ENCODE data around the gene IL11. TPM values are rescaled to one million over a fixed set of nuclear protein-coding genes. Genes with fewer than 3 reads are reported as not detected.

IL11 gene
- total RNA-seq, 1 donor: 0.27 TPM

DNA sequence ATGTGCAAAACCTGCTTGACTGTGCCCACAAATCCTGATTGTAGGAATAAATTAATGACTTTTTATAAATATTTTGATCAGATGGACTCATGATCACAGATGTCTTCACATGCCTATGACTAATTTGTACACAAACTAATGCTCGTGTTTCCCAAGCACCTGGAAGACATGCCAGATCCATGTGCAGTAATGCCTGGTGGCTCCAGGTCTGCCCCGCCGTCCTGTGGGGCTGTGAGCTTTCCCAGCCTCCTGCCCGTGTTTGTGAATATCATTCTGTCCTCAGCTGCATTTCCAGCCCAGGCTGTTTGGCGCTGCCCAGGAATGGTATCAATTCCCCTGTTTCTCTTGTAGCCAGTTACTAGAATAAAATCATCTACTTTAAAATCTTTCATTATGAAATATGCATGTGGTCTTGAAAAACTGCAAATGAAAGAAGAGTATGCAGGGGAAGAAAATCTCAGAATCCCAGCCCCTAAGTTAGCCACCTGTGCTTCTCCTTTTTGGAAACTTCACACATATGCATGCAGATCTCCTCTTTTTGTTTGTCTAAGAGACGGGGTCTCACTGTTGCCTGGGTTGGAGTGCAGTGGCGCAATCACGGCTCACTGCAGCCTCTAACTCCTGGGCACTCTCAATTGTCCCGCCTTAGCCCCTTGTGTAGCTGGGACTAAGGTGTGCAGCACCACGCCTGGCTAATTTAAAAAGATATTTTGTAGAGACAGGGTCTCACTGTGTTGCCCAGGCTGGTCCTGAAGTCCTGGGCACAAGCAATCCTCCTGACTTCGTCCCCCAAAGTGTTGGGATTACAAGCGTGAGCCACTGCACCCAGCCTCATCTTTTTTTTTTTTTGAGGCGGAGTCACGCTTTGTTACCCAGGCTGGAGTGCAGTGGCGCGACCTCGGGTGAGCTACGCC lies 21.7 kb upstream of the IL11 start:
- DNase-seq (ENCODE audit: low read depth in 2 of 3, low spot score in 2 of 3): no peak

DNA sequence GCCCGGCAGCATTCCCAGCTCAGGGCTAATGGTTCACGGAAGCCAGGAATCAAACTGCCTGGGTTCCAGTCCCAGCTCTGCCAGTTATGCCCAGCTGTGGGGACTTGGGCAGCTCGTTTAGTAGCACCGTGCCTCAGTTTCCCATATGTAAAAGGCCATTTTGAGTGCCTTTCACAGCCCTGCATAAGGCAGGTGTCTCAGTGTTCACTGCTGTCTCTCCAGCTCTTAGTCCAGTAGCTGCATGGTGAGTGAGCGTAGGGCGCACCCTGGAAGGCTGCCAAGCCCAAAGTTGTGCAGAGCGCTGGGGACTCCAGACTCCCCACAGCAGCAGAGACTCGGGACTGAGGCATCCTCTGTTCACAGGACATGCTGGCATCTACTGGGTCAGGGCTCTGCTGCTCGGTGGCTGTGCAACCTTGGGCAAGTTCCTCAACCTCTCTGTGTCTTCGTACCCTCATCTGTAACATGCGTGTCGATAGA lies 21.0 kb upstream of the IL11 start:
- no peak for DNase-seq (ENCODE audit: low read depth in 2 of 3, low spot score in 2 of 3)

DNA sequence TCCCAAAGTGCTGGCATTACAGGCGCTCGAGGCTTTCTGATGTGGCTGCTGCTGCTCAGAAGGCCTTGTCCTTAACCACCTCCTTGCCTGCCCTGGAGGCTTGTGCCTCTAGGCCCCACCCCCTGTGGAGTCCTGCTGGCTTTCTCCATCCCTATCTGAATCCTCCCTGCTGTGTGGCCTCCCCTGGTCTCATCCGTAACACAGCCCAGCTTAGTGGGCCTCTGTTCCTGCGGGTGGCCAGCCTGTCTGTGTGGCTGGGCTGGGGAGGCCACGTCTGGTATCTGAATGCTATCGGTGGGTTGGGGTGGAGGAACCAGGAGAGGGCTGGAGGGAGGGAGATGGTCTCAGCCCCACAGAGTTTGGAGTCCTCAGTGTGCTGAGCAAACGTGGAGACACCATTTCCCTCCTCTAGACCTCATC lies 20.2 kb upstream of the IL11 start:
- no peak for DNase-seq (ENCODE audit: low read depth in 2 of 3, low spot score in 2 of 3)

DNA sequence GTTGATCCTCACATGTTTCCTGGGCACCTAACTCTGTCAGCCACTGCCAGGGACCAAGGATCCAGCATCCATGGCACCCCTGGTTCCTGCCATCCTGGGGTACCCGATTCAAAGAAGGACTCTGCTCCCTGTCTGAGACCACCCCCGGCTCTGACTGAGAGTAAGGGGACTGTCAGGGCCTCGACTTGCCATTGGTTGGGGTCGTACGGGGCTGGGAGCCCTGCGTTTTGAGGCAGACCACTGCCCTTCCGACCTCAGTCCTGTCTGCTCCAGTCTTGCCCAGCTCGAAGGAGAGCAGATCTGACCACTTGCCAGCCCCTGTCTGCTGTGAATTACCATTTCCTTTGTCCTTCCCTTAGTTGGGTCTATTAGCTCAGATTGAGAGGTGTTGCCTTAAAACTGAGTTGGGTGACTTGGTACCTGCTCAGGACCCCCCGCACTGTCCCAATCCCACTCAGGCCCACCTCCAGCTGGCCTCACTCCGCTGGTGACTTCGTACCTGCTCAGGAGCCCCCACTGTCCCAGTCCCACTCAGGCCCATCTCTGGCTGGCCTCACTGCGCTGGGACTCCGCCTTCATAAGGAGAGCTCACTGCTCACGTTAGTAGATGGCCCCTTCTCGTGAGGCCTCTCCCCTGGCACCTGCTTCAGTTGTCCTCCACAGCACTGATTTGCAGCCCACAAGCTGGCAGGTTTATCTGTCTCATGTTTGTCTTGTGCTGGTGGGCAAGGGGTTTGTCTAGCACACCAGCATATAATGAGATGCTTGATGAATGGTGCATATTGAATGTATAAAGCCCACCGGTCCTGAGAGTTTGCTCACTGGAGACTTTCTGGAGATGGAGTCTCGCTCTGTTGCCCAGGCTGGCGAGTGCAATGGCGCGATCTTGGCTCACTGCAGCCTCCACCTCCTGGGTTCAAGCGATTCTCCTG lies 19.4 kb upstream of the IL11 start:
- DNase-seq (ENCODE audit: low read depth in 2 of 3, low spot score in 2 of 3): no peak

DNA sequence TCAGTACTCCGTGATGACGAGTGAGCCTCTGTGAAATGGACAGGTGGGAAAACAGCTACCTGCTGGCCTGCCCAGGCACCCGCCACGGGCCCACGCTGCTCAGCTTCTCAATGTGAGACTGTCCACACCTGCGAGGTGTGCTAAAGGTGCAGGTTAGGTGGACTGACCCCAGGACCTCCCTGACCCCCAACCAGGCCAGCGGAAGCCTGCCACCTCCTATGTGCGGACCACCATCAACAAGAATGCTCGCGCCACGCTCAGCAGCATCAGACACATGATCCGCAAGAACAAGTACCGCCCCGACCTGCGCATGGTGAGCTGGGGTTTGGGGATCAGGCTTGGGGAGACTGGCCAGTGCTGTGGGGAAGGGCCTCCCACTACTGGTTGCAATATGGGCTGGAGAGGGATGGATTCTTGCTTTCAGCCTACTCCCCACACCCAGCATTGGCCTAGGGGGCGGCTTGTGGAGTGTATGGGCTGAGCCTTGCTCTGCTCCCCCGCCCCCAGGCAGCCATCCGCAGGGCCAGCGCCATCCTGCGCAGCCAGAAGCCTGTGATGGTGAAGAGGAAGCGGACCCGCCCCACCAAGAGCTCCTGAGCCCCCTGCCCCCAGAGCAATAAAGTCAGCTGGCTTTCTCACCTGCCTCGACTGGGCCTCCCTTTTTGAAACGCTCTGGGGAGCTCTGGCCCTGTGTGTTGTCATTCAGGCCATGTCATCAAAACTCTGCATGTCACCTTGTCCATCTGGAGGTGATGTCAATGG lies 17.7 kb upstream of the IL11 start:
- no peak for DNase-seq (ENCODE audit: low read depth in 2 of 3, low spot score in 2 of 3)

DNA sequence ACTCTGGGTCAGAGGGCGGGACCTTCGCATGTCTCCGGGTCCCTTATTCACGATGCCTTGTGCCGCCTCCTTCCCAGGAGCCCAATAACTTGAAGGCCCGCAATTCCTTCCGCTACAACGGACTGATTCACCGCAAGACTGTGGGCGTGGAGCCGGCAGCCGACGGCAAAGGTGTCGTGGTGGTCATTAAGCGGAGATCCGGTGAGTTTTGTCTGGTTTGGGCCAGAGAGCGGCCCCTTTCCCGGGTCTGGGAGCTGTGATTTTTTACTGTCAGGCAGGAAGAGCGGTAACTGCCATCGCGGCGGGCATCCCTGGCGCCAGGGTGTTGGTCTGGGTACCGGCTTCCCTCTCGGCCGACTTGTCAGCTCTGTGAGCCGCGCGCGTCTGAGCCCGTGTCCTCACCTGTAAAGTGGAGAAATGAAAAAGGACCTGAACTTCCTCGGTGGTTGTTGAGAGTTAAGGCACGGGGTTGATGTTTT lies 16.3 kb upstream of the IL11 start:
- DNase-seq (ENCODE audit: low read depth in 2 of 3, low spot score in 2 of 3): no peak

DNA sequence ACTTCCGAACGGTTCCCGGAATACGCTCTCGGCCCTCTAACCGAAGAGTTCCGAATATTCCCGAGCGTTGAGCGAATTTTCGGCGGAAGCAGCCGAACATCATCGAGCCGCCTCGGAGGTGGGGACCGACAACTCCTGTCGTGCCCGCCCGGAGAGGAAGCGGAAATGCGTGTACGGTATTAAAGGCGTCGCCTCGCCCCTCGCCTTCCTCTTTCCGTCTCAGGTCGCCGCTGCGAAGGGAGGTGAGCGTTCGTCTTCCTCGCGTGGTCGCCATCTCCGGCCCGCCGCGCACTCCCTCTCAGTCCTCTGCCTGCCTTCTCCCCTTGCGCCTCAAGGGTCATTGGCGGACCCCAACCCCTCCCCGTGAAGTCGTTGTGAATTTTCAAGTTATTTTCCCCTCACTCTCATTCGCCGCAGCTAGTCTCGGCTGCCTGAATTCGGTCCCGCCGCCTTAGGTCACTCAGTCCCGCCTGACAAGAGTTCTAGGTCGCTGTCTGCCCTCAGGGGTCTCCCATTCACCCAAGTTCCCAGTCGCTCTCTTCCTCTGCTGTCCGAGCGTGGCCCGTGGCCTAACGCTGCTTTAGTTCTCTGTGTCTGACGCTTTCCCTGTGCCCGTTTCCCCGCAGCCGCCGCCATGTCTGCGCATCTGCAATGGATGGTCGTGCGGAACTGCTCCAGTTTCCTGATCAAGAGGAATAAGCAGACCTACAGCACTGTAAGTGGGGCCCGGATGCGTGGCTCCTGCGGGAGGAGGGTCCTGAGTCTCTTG lies 15.6 kb upstream of the IL11 start, which contains the start of gene RPL28:
TSS of gene RPL28 (plus strand) at position 209 of the 769 bp plus-strand sequence. CDS start at position 635, 426 bp downstream.
- peak; percentile 96 to 99 (median 98) for DNase-seq (ENCODE audit: low read depth in 2 of 3, low spot score in 2 of 3)

DNA sequence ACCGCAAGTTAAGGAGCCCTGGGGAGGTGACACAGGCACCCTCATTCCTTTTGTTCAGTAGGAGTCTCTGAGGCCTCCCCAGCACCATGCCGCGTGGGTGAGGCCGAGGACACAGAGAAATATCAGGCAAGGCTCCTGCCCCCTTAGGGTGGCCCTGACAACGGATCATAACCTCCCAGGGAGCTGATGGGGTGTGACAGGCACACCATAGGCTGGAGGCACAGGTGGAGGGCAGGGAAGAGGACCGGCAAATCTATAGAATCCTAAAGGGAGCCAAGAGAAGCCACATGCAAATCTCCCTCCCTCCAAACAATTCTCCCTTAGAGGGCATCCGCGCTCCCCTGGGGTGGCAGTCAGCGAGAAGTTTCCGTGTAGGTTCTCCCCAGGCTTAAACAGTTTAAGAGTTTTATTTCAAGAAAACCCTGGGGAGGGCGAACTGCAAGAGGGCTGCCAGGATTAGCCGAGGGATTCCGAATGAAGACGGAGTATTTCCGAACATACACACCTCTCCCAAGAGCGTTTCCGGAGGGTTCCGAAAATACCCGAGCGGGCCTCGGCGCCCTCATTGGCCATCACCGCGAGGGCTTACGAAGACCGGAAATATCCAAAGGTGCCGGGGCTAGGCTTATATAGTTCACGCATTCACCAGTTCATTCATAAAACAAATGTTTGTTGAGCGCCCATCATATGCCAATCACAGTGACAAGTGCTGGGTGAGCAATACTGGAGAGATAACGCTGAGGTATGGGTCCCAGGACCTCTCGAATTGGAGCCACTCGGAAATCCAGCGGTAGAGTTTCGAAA lies 14.9 kb upstream of the IL11 start:
- peak in 2 of 3 donors; percentile 93 to 97 for DNase-seq (ENCODE audit: low read depth in 2 of 3, low spot score in 2 of 3)

DNA sequence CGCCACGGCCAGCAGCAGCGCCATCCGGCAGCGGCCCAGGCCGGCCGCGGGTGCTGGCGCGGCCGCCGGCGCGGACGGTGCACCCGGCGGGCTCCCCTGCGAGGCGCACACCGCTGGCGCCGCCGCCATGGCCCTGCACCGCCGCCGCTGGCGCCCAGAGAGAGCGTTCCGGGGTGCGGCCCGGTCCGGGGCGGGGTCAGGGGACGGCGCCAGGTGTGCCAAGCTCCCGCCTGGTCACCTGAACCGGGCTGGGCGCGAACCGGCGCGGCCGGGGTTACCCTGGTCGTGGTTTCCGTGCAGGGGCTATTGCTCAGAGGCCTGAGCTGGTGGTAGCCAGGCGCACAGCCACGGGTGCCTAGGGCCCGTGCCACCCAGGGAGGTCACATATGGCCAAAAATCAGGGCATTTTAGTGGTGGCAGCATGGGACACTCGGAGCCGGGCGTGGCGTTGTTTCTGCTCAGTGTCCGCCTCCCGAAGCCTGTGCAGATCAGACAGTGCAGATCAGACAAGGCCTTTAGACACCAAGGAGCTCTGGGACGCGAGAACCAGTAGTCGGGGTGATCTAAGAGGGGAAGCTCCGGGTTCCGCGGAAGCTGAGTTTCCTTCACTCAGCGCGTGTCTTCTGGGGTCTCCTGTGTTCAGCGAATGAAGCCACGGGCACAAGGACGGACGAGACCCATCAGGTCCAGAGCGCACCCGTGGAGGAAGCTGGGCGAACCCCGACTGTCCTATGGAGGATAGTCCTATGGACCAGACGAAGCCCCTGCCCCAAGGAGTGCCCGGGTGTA lies 14.1 kb upstream of the IL11 start, which contains the start of gene TMEM238:
TSS of gene TMEM238 (minus strand) at position 162 of the 789 bp plus-strand sequence. CDS start at position 129, 33 bp downstream.
- peak in 1 of 3 donors; percentile 48 for DNase-seq (ENCODE audit: low read depth in 2 of 3, low spot score in 2 of 3)

DNA sequence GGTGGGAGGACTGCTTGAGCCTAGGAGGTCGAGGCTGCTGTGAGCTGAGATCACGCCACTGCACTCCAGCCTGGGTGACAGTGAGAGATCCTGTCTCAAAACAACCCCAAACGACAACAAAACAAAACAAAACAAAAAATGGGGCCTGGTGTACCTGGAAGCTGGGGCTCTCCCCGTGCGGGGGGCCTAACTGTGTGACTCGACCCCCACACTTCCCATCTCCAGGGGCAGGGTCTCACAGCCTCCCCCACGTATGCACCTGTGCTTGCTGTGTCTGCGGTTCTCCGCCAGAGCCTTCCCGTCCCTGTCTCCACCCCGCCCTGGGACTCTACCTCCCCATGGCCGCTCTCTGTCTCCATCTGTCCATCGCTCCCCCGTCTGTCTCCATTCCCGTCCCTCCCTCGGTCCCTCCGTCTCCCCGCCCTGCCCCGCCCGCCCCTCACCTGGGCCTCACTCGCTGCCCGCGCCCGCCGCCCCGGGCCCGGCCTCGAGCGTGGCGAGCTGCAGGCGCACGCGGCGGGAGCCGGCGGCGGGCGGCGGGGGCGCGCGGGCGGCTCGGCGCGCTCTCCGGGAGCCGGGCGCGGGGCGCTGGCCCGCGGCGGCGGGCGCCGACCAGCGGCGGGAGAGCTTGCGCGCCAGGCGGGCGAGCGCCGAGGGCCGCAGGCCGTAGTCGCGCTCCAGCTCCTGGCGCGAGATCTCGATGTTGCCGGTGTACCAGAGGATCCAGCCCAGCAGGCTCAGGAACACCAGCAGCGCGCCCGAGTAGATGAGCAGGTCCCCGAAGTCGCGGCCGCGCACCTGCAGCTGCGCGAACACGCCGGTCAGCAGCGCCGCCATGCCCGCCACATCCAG lies 13.2 kb upstream of the IL11 start:
- peak; percentile 33 to 72 (median 71) for DNase-seq (ENCODE audit: low read depth in 2 of 3, low spot score in 2 of 3)

DNA sequence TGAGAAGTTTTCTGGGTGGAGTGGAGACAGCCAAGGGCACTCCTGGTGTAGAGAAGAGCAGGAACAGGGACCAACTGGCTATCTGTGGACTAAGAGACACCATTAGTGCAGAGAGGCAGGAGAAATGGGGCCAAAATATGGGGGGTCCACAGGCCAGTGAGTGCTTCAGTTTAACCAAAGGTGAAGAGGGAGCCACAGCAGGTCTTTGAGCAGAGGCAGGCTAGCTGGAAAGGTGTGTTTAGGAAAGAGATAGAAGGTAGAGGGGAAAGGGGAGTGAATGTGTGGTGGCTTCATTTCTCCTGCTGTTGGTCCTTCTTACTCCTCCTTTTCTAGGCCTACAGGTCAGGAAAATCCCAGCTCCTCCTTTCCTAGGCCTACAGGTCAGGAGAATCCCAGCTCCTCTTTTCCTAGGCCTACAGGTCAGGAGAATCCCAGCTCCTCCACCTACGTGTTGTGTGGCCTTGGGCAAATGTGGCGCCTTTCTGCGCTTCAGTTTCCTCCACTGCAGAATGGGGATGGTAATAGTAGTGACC lies 12.3 kb upstream of the IL11 start:
- no peak for DNase-seq (ENCODE audit: low read depth in 2 of 3, low spot score in 2 of 3)

DNA sequence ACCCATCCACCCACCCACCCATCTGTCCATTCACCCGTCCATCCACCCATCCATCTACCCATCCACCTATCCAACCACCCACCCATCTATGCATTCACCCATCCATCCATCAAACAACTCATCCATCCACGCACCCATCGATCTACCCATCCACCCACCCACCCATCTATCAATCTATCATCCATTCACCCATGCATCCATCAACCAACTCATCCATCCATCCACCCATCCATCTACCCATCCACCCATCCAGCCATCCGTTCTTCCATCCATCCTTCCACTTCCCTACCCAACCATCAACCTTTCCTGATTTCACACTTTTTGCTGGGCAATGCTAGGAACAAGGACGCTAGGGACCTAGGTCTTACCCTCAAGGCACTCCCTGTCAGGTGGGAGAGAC lies 11.8 kb upstream of the IL11 start:
- DNase-seq (ENCODE audit: low read depth in 2 of 3, low spot score in 2 of 3): no peak

DNA sequence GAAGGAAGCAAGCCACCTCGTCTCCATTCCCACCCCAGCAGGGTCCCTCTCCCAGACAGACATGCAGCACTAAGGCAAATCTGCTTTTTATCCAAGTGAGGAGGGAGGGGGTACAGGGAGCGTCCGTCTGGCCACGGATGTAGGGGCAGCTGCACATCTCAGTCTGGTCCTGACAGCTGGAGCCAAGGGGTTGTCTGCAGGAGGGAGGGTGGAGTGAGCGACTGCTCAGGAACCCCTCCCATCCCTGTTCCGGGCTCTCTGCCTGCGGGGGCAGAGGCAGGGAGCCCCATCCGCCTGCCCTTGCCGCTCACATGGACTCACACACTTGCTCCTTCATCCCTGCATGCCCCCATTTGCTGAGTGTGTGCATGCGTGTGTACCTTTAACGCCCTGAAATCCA lies 8.9 kb upstream of the IL11 start:
- DNase-seq (ENCODE audit: low read depth in 2 of 3, low spot score in 2 of 3): no peak

DNA sequence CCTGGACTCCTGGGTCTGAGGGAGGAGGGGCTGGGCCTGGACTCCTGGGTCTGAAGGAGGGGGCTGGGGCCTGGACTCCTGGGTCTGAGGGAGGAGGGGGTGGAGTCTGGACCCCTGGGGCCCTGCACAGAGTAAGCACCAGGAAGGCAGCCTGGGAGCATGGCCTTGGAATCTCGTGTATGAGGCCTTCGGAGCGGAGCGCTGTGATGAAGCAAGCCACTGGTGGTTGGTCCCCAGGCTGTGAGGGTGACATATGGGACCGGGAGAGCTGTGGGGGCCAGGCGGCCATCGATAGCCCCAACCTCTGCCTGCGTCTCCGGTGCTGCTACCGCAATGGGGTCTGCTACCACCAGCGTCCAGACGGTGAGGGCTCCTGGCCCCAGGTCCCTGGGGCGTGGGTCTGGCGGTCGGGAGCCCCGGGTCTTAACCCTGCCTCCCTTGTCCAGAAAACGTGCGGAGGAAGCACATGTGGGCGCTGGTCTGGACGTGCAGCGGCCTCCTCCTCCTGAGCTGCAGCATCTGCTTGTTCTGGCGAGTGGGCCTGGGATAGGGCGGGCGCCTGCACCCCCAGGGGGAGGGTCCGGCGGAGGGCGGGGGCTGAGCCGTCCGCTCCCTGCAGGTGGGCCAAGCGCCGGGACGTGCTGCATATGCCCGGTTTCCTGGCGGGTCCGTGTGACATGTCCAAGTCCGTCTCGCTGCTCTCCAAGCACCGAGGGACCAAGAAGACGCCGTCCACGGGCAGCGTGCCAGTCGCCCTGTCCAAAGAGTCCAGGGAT lies 7.3 kb upstream of the IL11 start:
- no peak for DNase-seq (ENCODE audit: low read depth in 2 of 3, low spot score in 2 of 3)

DNA sequence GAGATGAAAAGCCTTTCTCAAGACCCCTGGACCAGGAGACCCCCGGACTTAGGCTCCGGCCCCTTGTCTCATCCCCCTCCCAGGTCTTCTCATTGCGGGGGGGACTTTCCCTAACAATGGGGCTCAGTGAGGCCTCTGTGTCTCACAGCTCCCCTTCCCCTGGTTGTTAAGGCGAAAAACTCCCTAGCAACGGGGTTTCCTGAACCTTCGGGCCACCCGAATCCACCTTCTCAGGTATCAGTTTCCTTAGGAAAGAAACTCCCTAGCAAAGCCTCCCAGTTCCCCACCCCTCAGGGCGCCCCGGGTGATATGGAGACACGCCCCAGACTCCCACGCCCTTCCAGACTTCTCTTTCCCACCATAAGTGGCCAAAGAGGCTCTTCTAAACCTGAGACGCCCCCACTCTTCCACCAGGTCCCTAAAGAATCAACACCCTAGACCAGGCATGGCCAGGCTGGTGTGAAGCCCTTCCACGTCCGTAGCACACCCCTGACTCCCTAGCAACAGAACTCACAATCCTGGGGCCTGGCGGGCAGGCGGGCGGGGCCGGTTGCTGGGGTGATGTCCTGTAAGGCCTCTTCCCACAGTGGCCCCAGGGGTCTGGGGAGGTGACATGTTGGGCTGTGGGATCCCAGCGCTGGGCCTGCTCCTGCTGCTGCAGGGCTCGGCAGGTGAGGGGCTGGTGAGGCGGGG lies 6.1 kb upstream of the IL11 start, which contains the start of gene TMEM190:
TSS of gene TMEM190 (plus strand) at position 586 of the 693 bp plus-strand sequence. CDS start at position 614, 28 bp downstream.
- no peak for DNase-seq (ENCODE audit: low read depth in 2 of 3, low spot score in 2 of 3)

Measured in hematopoietic multipotent progenitor cell (in vitro differentiated cells).